ENCODE measurements around the gene ST6GALNAC5. TPM values are rescaled to one million over a fixed set of nuclear protein-coding genes. Genes with fewer than 3 reads are reported as not detected.

The ST6GALNAC5 gene
- total and polyA plus RNA-seq, 2 of the 13 experiments (the other 11 are each of a cell fraction or from before 2014, with no cell fraction given): not detected

GRCh38 chr1:76866566-76866965 lies 714 bp upstream of the ST6GALNAC5 start:
- FAIRE-seq (no peak), DNase-seq (ENCODE audit: low spot score) (no peak), ATAC-seq (no peak)
- Histone ChIP-seq H3K79me2 (ENCODE audit: insufficient read depth, low read length) (no peaks in the 10 kb centered on the region), H3K27ac (ENCODE audit: extremely low read length, insufficient read depth, low read length) (no peak overlapping the region), H3K36me3 (replicated peaks in 1 of 2; ENCODE audit: control insufficient read depth in 1 of 2, insufficient read depth in 2 of 2, low read length in 2 of 2) (no peaks in the 10 kb centered on the region), H3K9ac (ENCODE audit: insufficient read depth, low read depth, low read length) (no peak overlapping the region), H3K9me3 (ENCODE audit: low read length) (no peaks in the 10 kb centered on the region), H4K20me1 (ENCODE audit: insufficient read depth, low read length) (no peaks in the 10 kb centered on the region), H3K4me1 (ENCODE audit: insufficient read depth, low read length) (no peaks in the 10 kb centered on the region), H3K27me3 (ENCODE audit: control insufficient read depth in 1 of 2, insufficient read depth in 2 of 2, low read length in 2 of 2) (0 out of 5 replicates have a peak, but pooled peaks cover 0 to 10% of the 10 kb centered on the region in 2 experiments), H3K4me3 (replicated peaks in 1 of 3; ENCODE audit: insufficient read depth in 1 of 3, low read depth in 2 of 3, low read length in 3 of 3) (no peak overlapping the region), H3K4me2 (ENCODE audit: low read depth, low read length) (no peak overlapping the region), H2AFZ (ENCODE audit: low read length) (no peak overlapping the region)
- WGBS (ENCODE audit: low lambda C conversion rate): 55% methylated on average over 4 of the region's 4 CpGs
- ChIA-PET POLR2A (no interaction called here), CTCF (ENCODE audit: low intra/inter-chr PET ratio, low total read pairs) (no interaction called here)
- in situ Hi-C loops (cut with HindIII; ENCODE audit: extremely low pct_ligation_motif_present, low pct_unique_long_range_greater_than_20kb): no loop called here
- intact Hi-C loops (cut with micrococcal nuclease; ENCODE audit: unreplicated experiment): no loop called here
- TF ChIP-seq ZNF335 (CRISPR knock-in tag; IDR thresholded peaks at IDR 0.05) (no peak), ATF5 (CRISPR knock-in tag; IDR thresholded peaks at IDR 0.05; ENCODE audit: low read depth) (no peak), ZNF777 (CRISPR knock-in tag; IDR thresholded peaks at IDR 0.05) (no peak), MIER3 (CRISPR knock-in tag; IDR thresholded peaks at IDR 0.05; ENCODE audit: borderline replicate concordance) (no peak), HIVEP1 (CRISPR knock-in tag; IDR thresholded peaks at IDR 0.05) (no peak), MAF1 (CRISPR knock-in tag; IDR thresholded peaks at IDR 0.05; ENCODE audit: borderline replicate concordance) (no peak), ELF1 (CRISPR knock-in tag; IDR thresholded peaks at IDR 0.05) (no peak), MED1 (CRISPR knock-in tag; IDR thresholded peaks at IDR 0.05) (no peak), KDM6A (CRISPR knock-in tag; IDR thresholded peaks at IDR 0.05; ENCODE audit: low read depth) (no peak), ZNF773 (CRISPR knock-in tag; IDR thresholded peaks at IDR 0.05; ENCODE audit: borderline replicate concordance) (no peak), KMT2B (CRISPR knock-in tag; IDR thresholded peaks at IDR 0.05) (no peak), ZNF496 (CRISPR knock-in tag; IDR thresholded peaks at IDR 0.05; ENCODE audit: insufficient replicate concordance) (no peak), MAFG (CRISPR knock-in tag; IDR thresholded peaks at IDR 0.05) (no peak), POGK (CRISPR knock-in tag; conservative IDR thresholded peaks at IDR 0.05) (no peak), ZNF326 (CRISPR knock-in tag; IDR thresholded peaks at IDR 0.05; ENCODE audit: borderline replicate concordance) (no peak), SOX13 (IDR thresholded peaks at IDR 0.05) (no peak), SOX13 (CRISPR knock-in tag; conservative IDR thresholded peaks at IDR 0.05 in 1 of 2, IDR thresholded peaks at IDR 0.05 in 1 of 2) (no peak), NFE2L1 (CRISPR knock-in tag; IDR thresholded peaks at IDR 0.05; ENCODE audit: borderline replicate concordance) (no peak), SNAI1 (CRISPR knock-in tag; IDR thresholded peaks at IDR 0.05; ENCODE audit: borderline replicate concordance) (no peak), NRL (CRISPR knock-in tag; IDR thresholded peaks at IDR 0.05; ENCODE audit: borderline replicate concordance) (no peak)
- TF ChIP-seq, protein P1, sequence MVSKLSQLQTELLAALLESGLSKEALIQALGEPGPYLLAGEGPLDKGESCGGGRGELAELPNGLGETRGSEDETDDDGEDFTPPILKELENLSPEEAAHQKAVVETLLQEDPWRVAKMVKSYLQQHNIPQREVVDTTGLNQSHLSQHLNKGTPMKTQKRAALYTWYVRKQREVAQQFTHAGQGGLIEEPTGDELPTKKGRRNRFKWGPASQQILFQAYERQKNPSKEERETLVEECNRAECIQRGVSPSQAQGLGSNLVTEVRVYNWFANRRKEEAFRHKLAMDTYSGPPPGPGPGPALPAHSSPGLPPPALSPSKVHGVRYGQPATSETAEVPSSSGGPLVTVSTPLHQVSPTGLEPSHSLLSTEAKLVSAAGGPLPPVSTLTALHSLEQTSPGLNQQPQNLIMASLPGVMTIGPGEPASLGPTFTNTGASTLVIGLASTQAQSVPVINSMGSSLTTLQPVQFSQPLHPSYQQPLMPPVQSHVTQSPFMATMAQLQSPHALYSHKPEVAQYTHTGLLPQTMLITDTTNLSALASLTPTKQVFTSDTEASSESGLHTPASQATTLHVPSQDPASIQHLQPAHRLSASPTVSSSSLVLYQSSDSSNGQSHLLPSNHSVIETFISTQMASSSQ (IDR thresholded peaks at IDR 0.05; ENCODE audit: low read depth): no peak
- TF ChIP-seq, protein P1 (CRISPR knock-in tag; IDR thresholded peaks at IDR 0.05; ENCODE audit: borderline replicate concordance): no peak
- no TSS peak for BruUV-seq (replicated peaks)

Data from HepG2 (cell line).